Neuronal stem cell (in vitro differentiated cells): Measurements from ENCODE around the gene CEP85L.
A peak's percentile ranks its signal among the peaks of the same experiment; 100 is the strongest.

Source experiments
- DNase-seq: peaks from one replicate; pipeline ENCODE4 v3.0.0-alpha.2; 2013; ENCODE audit warnings: low spot score
- H2AFZ ChIP-seq: one replicate; pipeline ENCODE4 v1.6.1; 2013; ENCODE audit warnings: mild to moderate bottlenecking, low read length, inconsistent platforms
- H2AK5ac ChIP-seq: 2 replicates; pipeline ENCODE4 v1.6.1; 2013; ENCODE audit warnings: low read depth, mild to moderate bottlenecking, inconsistent platforms, low read length, moderate library complexity, mixed read lengths
- H2BK120ac ChIP-seq: 2 replicates; pipeline ENCODE4 v1.6.1; 2013; ENCODE audit warnings: low read depth, mild to moderate bottlenecking, inconsistent platforms, low read length, moderate library complexity, mixed read lengths
- H2BK12ac ChIP-seq: one replicate; pipeline ENCODE4 v1.6.1; 2013; ENCODE audit warnings: low read length, inconsistent platforms
- H2BK15ac ChIP-seq: 2 replicates; pipeline ENCODE4 v1.6.1; 2013; ENCODE audit warnings: mild to moderate bottlenecking, low read length, inconsistent platforms, mixed read lengths
- H2BK5ac ChIP-seq: one replicate; pipeline ENCODE4 v1.6.1; 2013; ENCODE audit warnings: inconsistent platforms, mild to moderate bottlenecking, low read length, moderate library complexity
- H3K14ac ChIP-seq: one replicate; pipeline ENCODE4 v1.6.1; 2013; ENCODE audit warnings: low read length, inconsistent platforms
- H3K18ac ChIP-seq: 2 replicates; pipeline ENCODE4 v1.6.1; 2013; ENCODE audit warnings: low read length, inconsistent platforms
- H3K23ac ChIP-seq: 2 replicates; pipeline ENCODE4 v1.6.1; 2013; ENCODE audit warnings: low read depth, mild to moderate bottlenecking, mixed read lengths, low read length, inconsistent platforms; ENCODE audit not compliant: poor library complexity
- H3K27ac ChIP-seq: replicated peaks from 3 replicates; pipeline ENCODE4 v1.5.1; 2013; ENCODE audit warnings: low read length, inconsistent platforms
- H3K27me3 ChIP-seq, 3 experiments: 2 replicates each; pipeline ENCODE4 v1.6.1; 2013; ENCODE audit warnings: low read length in 3 of 3, mild to moderate bottlenecking in 2 of 3, inconsistent platforms in 1 of 3, low read depth in 1 of 3, mixed read lengths in 1 of 3, moderate library complexity in 1 of 3; ENCODE audit not compliant: control insufficient read depth in 3 of 3, insufficient read depth in 3 of 3
- H3K36me3 ChIP-seq, 2 donors: replicated peaks in 1 of 2; 2 replicates each; pipeline ENCODE4 v1.6.1; 2013; ENCODE audit warnings: low read length in 2 of 2; ENCODE audit not compliant: control insufficient read depth in 2 of 2, insufficient read depth in 2 of 2
- H3K4ac ChIP-seq: 2 replicates; pipeline ENCODE4 v1.6.1; 2013; ENCODE audit warnings: inconsistent platforms, mild to moderate bottlenecking, low read length, moderate library complexity
- H3K4me1 ChIP-seq, 2 donors: 1 replicate in 1 of 2; 2 replicates in 1 of 2; pipeline ENCODE4 v1.6.1; 2013; ENCODE audit warnings: low read length in 2 of 2, low read depth in 1 of 2; ENCODE audit not compliant: control insufficient read depth in 2 of 2, insufficient read depth in 1 of 2
- H3K4me2 ChIP-seq: one replicate; pipeline ENCODE4 v1.6.1; 2013; ENCODE audit warnings: mild to moderate bottlenecking, low read length, inconsistent platforms; ENCODE audit not compliant: insufficient read depth, poor library complexity, severe bottlenecking
- H3K4me3 ChIP-seq, 2 donors: 2 replicates each; pipeline ENCODE4 v1.5.1; 2013; ENCODE audit warnings: low read length in 2 of 2, mild to moderate bottlenecking in 2 of 2, inconsistent platforms in 1 of 2, moderate library complexity in 1 of 2
- H3K79me1 ChIP-seq: one replicate; pipeline ENCODE4 v1.6.1; 2013; ENCODE audit warnings: low read depth, mild to moderate bottlenecking, inconsistent platforms, low read length, moderate library complexity
- H3K9ac ChIP-seq: one replicate; pipeline ENCODE4 v1.6.1; 2013; ENCODE audit warnings: mild to moderate bottlenecking, low read depth, low read length, inconsistent platforms; ENCODE audit not compliant: poor library complexity
- H3K9me3 ChIP-seq, 2 donors: replicated peaks in 1 of 2; 2 replicates each; pipeline versions ENCODE3 to v1.6.1; 2013; ENCODE audit warnings: low read length in 2 of 2, mild to moderate bottlenecking in 2 of 2, inconsistent platforms in 1 of 2, low read depth in 1 of 2, mixed read lengths in 1 of 2, moderate library complexity in 1 of 2; ENCODE audit not compliant: control insufficient read depth in 2 of 2, insufficient read depth in 1 of 2
- H4K8ac ChIP-seq: one replicate; pipeline ENCODE4 v1.6.1; 2013; ENCODE audit warnings: low read depth, mild to moderate bottlenecking, inconsistent platforms, low read length, moderate library complexity
- H4K91ac ChIP-seq: one replicate; pipeline ENCODE4 v1.6.1; 2013; ENCODE audit warnings: low read length, low read depth, mild to moderate bottlenecking, inconsistent platforms; ENCODE audit not compliant: poor library complexity
- WGBS, 2 donors: extraction: QIAGEN DNeasy Blood & Tissue Kit; methylation state at CpG; one replicate each; pipeline ENCODE4 v1.1.7; 2013; ENCODE audit warnings: missing lambda C conversion rate in 2 of 2, mixed read lengths in 1 of 2; ENCODE audit not compliant: insufficient read length in 2 of 2, insufficient replicate concordance in 1 of 2; ENCODE audit errors: extremely low coverage in 2 of 2; 5-methylcytosine and 5-hydroxymethylcytosine counted together

CEP85L gene

DNA sequence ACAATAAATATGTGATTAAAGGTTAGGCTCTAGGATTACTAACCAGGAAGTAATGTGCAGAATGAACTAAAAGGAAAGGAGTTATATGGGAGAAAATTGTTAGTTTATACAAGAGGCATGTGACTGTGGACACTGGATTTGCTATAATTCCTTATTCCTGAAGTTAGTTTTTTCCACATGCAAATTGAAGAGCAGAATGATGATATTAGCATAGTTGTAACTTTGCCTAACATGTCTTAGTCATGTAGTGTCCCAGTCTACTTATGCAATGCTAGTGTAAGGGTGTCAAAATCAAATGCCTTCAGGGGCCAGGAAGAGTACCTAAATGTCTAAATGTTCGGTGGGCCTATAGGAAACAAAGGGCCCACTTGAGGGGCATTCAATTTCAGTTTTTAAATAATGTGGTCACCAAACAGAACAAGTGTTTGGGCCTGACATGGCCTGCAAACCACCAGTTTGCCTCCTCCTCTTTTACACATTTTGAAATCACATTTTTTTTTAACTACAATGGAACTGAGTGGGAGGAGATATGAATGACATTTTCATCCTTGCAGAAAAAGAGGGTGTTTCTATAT is 28.0 kb upstream of the CEP85L start:
- Histone ChIP-seq H3K27me3 (no peaks in the 10 kb centered on the region), H3K79me1 (no peaks in the 10 kb centered on the region), H4K91ac (no peak overlapping the region), H3K4ac (no peak overlapping the region), H3K4me1 (no peaks in the 10 kb centered on the region), H2BK12ac (no peak overlapping the region), H2BK15ac (no peak overlapping the region), H3K4me2 (no peak overlapping the region), H4K8ac (no peak overlapping the region), H2BK5ac (no peak overlapping the region), H3K27ac (no peak overlapping the region), H3K14ac (no peak overlapping the region), H2AFZ (no peak overlapping the region), H3K9me3 (no peaks in the 10 kb centered on the region), H3K23ac (no peak overlapping the region), H3K18ac (no peak overlapping the region), H3K4me3 (no peak overlapping the region), H3K9ac (no peak overlapping the region), H2BK120ac (no peak overlapping the region), H2AK5ac (no peak overlapping the region), H3K36me3 (no peaks in the 10 kb centered on the region)
- DNase-seq: no peak
- WGBS, 2 donors: no CpG with 5 or more reads among the region's 1 CpG

DNA sequence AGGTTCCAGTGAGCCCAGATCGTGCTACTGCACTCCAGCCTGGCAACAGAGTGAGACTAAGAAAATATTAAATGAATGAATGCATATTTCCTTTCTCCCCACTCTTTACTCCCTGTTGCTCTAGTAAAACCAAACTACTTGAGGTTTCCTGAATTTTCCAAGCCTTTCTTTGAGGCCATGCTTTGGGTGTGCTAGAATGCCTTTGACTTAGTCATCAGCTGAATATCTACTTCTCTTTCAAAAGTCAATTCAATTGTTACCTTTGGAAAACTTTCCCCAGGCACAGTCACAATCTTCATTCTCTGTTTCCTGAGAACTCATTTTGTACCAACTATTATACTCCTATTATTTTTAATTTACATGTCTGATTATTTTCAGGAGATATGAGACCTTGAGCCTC is 27.5 kb upstream of the CEP85L start:
- no peak overlapping the region for H3K9ac ChIP-seq
- no CpG with 5 or more reads among the region's 1 CpG for WGBS, 2 donors
- H3K4me3 ChIP-seq: no peak overlapping the region
- H4K91ac ChIP-seq: no peak overlapping the region
- H2AFZ ChIP-seq: no peak overlapping the region
- no peaks in the 10 kb centered on the region for H3K27me3 ChIP-seq
- H3K18ac ChIP-seq: no peak overlapping the region
- no peak overlapping the region for H2BK5ac ChIP-seq
- H3K36me3 ChIP-seq: no peaks in the 10 kb centered on the region
- no peak overlapping the region for H2BK15ac ChIP-seq
- no peaks in the 10 kb centered on the region for H3K4me1 ChIP-seq
- no peaks in the 10 kb centered on the region for H3K79me1 ChIP-seq
- no peak overlapping the region for H3K27ac ChIP-seq
- no peaks in the 10 kb centered on the region for H3K9me3 ChIP-seq
- H2BK12ac ChIP-seq: no peak overlapping the region
- no peak overlapping the region for H3K4me2 ChIP-seq
- H3K23ac ChIP-seq: no peak overlapping the region
- no peak overlapping the region for H4K8ac ChIP-seq
- H3K4ac ChIP-seq: no peak overlapping the region
- H2AK5ac ChIP-seq: no peak overlapping the region
- H2BK120ac ChIP-seq: no peak overlapping the region
- no peak overlapping the region for H3K14ac ChIP-seq
- no peak for DNase-seq

DNA sequence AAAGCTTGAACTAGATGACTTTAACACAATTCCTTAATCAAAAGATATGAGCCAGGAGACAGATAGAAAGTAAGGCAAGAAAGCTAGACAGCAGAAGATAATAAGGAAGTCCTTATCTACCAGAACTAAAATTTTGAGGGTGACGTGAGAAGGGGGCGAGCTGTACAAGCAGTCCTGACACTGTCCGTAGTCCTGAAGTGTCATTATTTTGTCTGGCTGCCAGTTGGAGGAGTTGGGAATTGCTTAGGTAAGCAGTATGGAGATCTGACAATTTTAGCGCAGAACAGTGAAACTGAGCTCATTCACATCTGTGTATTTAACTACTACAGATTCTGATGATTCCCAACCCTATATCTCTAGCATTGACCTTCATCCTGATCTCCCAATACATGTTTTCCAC is 25.8 kb upstream of the CEP85L start:
- Histone ChIP-seq H3K9me3 (no peaks in the 10 kb centered on the region), H3K9ac (no peak overlapping the region), H3K18ac (no peak overlapping the region), H4K91ac (no peak overlapping the region), H2AK5ac (no peak overlapping the region), H3K36me3 (no peaks in the 10 kb centered on the region), H2BK12ac (no peak overlapping the region), H2BK120ac (no peak overlapping the region), H3K4me2 (no peak overlapping the region), H3K79me1 (no peaks in the 10 kb centered on the region), H2BK5ac (no peak overlapping the region), H3K4ac (no peak overlapping the region), H3K4me1 (no peaks in the 10 kb centered on the region), H3K27ac (no peak overlapping the region), H2AFZ (no peak overlapping the region), H3K27me3 (no peaks in the 10 kb centered on the region), H3K23ac (no peak overlapping the region), H2BK15ac (no peak overlapping the region), H3K14ac (no peak overlapping the region), H3K4me3 (no peak overlapping the region), H4K8ac (no peak overlapping the region)
- WGBS, 2 donors: no CpG with 5 or more reads among the region's 4 CpGs
- peak; percentile 8 for DNase-seq

DNA sequence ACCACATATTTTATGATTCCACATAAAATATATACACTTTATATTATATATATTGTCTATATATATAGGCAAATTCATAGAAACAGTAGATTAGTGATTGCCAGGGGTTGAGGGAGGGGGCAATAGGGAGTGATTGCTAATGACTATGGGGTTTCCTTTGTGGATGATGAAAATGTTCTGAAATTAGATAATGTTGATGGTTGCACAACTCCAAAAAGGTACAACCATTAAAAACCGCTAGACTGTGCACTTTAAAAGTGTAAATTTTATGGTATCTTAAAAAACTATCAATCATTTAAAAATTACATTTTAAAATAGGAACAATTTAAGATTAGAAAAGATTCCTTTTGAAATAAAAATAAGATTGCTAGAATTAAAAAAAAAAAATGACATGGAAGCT is 23.8 kb upstream of the CEP85L start:
- no peak for DNase-seq
- Histone ChIP-seq H2BK5ac (no peak overlapping the region), H3K36me3 (no peaks in the 10 kb centered on the region), H3K4me1 (no peaks in the 10 kb centered on the region), H3K4ac (no peak overlapping the region), H3K14ac (no peak overlapping the region), H3K23ac (no peak overlapping the region), H3K4me2 (no peak overlapping the region), H3K9ac (no peak overlapping the region), H2AFZ (no peak overlapping the region), H3K27ac (no peak overlapping the region), H3K27me3 (no peaks in the 10 kb centered on the region), H2BK15ac (no peak overlapping the region), H3K9me3 (no peaks in the 10 kb centered on the region), H2AK5ac (no peak overlapping the region), H3K18ac (no peak overlapping the region), H3K79me1 (no peaks in the 10 kb centered on the region), H2BK12ac (no peak overlapping the region), H3K4me3 (no peak overlapping the region), H2BK120ac (no peak overlapping the region), H4K91ac (no peak overlapping the region), H4K8ac (no peak overlapping the region)
- no CpG with 5 or more reads among the region's 1 CpG for WGBS, 2 donors
